Activated CD8-positive, alpha-beta memory T cell treated with anti-CD3 and anti-CD28 coated beads for 1 hour (primary cell): ENCODE results near the gene RYR3.

Experiments used
- DNase-seq, 2 donors: peaks; one replicate each; pipeline ENCODE4 v3.0.0-alpha.2; 2020; ENCODE audit warnings: low read depth in 1 of 2; ENCODE audit errors: extremely low read depth in 1 of 2

The RYR3 gene

GRCh38 chr15:33443708-33444107 is 132.9 kb downstream of the RYR3 start:
- DNase-seq: no peak

GRCh38 chr15:33445984-33446383 is 135.2 kb downstream of the RYR3 start:
- no peak for DNase-seq

GRCh38 chr15:33448151-33448550 is 137.4 kb downstream of the RYR3 start:
- DNase-seq: no peak

- no peak for DNase-seq
Measured at GRCh38 chr15:33448961-33449606, 138.3 kb downstream of the RYR3 start.

GRCh38 chr15:33449810-33450209 is 139.0 kb downstream of the RYR3 start:
- DNase-seq: no peak

GRCh38 chr15:33451385-33451784 is 140.6 kb downstream of the RYR3 start:
- no peak for DNase-seq

- no peak for DNase-seq
Measured at GRCh38 chr15:33453761-33454160, 143.0 kb downstream of the RYR3 start.

- no peak for DNase-seq
Measured at GRCh38 chr15:33454346-33454745, 143.6 kb downstream of the RYR3 start.

GRCh38 chr15:33454996-33455395 is 144.2 kb downstream of the RYR3 start:
- no peak for DNase-seq

- DNase-seq: no peak
Measured at GRCh38 chr15:33458421-33458820, 147.7 kb downstream of the RYR3 start.

- no peak for DNase-seq
Measured at GRCh38 chr15:33460166-33460805, 149.5 kb downstream of the RYR3 start.

GRCh38 chr15:33461671-33462070 is 150.9 kb downstream of the RYR3 start:
- DNase-seq: no peak

GRCh38 chr15:33467146-33467815 is 156.5 kb downstream of the RYR3 start:
- DNase-seq: no peak

- DNase-seq: no peak
Measured at GRCh38 chr15:33467816-33468163, 157.0 kb downstream of the RYR3 start.

- DNase-seq: no peak
Measured at GRCh38 chr15:33468740-33469139, 158.0 kb downstream of the RYR3 start.

- no peak for DNase-seq
Measured at GRCh38 chr15:33473005-33473404, 162.2 kb downstream of the RYR3 start.

GRCh38 chr15:33473714-33474113 is 162.9 kb downstream of the RYR3 start:
- no peak for DNase-seq

- no peak for DNase-seq
Measured at GRCh38 chr15:33476076-33476475, 165.3 kb downstream of the RYR3 start.

- DNase-seq: no peak
Measured at GRCh38 chr15:33476908-33477307, 166.1 kb downstream of the RYR3 start.

- DNase-seq: no peak
Measured at GRCh38 chr15:33489335-33489734, 178.6 kb downstream of the RYR3 start.

- DNase-seq: no peak
Measured at GRCh38 chr15:33490703-33491102, 179.9 kb downstream of the RYR3 start.

GRCh38 chr15:33492434-33493052 is 181.8 kb downstream of the RYR3 start:
- DNase-seq: no peak
